ENCODE measurements around the gene TM9SF4. TPM values are rescaled to one million over a fixed set of nuclear protein-coding genes. Genes with fewer than 3 reads are reported as not detected.

TM9SF4 gene
- total RNA-seq, 1 experiment from 2014 or later: 54.4 TPM

DNA sequence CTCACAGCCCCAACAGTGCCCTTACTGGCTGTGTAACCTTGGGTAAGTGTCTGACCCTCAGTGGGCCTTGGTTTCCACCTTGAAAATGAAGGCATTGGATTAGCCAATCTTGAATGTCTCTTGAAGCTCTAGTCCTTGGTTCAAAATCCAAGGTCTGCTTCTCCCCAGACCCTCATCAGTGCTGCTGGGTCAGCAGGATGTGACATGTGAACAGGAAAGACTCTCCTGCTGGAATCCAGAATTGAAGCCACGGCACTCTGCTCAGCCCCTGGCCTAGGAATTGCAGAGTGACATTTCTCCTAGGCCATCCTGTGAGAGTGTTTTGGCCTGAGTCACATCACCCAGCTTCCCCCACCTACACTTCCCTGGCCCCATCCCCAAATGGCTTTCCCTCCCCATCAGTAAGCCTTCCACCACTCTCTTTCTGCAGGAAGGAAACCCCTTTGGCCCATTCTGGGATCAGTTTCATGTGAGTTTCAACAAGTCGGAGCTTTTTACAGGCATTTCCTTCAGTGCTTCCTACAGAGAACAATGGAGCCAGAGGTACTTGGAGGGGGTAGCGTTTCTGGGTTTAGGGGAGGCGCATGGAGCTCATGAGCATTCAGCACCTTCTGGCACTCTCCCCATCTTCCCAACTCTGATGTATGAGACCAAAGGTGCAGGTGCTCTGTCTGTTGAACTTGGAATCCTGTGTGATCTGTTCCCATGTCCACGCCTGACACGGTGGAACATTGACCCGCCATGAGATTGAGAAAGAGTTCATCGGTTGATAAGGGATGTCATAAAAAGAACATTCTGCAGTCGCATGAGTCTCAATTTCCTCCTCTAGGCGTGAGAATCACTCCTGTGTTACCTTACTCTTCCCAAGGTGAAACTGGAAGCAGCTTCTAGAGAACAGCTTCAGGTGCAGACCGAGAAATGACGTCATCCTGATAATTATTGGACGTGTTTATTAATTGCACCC is 106.9 kb downstream of the TM9SF4 start:
- no peak overlapping the region for H3K4me3 ChIP-seq (ENCODE audit: low read depth, low read length, poor library complexity, severe bottlenecking)
- no peaks in the 10 kb centered on the region for H3K4me1 ChIP-seq (ENCODE audit: insufficient read depth, low read length, poor library complexity, severe bottlenecking)
- ChIA-PET CTCF (interaction anchor here (0.6 kb wide), 1 partner anchor 659 kb away, joined by 4 read pairs; no protein-coding TSS in a partner anchor), POLR2A (ENCODE audit: low non-redundant PET) (no interaction called here)
- H3K27ac ChIP-seq (ENCODE audit: low read depth, low read length, poor library complexity, severe bottlenecking): no peak overlapping the region
- H3K9me3 ChIP-seq (ENCODE audit: low read depth, low read length, poor library complexity, severe bottlenecking): no peaks in the 10 kb centered on the region
- peaks cover 60% of the 10 kb centered on the region for H3K36me3 ChIP-seq (ENCODE audit: insufficient read depth, low read length, poor library complexity, severe bottlenecking)
- intact Hi-C loops (cut with micrococcal nuclease; ENCODE audit: unreplicated experiment): no loop called here
- no peak for TF ChIP-seq EZH2 (IDR thresholded peaks at IDR 0.05; ENCODE audit: borderline replicate concordance, low read depth, low read length, poor library complexity, severe bottlenecking)
- TF ChIP-seq, protein P1, sequence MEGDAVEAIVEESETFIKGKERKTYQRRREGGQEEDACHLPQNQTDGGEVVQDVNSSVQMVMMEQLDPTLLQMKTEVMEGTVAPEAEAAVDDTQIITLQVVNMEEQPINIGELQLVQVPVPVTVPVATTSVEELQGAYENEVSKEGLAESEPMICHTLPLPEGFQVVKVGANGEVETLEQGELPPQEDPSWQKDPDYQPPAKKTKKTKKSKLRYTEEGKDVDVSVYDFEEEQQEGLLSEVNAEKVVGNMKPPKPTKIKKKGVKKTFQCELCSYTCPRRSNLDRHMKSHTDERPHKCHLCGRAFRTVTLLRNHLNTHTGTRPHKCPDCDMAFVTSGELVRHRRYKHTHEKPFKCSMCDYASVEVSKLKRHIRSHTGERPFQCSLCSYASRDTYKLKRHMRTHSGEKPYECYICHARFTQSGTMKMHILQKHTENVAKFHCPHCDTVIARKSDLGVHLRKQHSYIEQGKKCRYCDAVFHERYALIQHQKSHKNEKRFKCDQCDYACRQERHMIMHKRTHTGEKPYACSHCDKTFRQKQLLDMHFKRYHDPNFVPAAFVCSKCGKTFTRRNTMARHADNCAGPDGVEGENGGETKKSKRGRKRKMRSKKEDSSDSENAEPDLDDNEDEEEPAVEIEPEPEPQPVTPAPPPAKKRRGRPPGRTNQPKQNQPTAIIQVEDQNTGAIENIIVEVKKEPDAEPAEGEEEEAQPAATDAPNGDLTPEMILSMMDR (conservative IDR thresholded peaks at IDR 0.05; ENCODE audit: low read depth, low read length): no peak
- no TSS peak for BruUV-seq (replicated peaks)
- H3K27me3 ChIP-seq (replicated peaks; ENCODE audit: insufficient read depth, low read depth, low read length, poor library complexity): no peaks in the 10 kb centered on the region
- DNase-seq (ENCODE audit: low spot score): no peak

Other genes starting within 250 kb of the TM9SF4 start
- 0.31 TPM in 1 of 2 replicates, not detected in the other for gene DUSP15, start 239.2 kb upstream of the TM9SF4 start, total RNA-seq (2021)
- gene TTLL9, start 239.1 kb upstream of the TM9SF4 start, total RNA-seq (2021): not detected in 2 replicates
- 18.7 and 24.3 TPM in 2 replicates for gene PDRG1, start 157.7 kb upstream of the TM9SF4 start, total RNA-seq (2021)
- 0.04 TPM in 1 of 2 replicates, not detected in the other for gene XKR7, start 141.6 kb upstream of the TM9SF4 start, total RNA-seq (2021)
- gene CCM2L, start 99.3 kb upstream of the TM9SF4 start, total RNA-seq (2021): 0.22 TPM in 1 of 2 replicates, not detected in the other
- gene HCK, start 57.5 kb upstream of the TM9SF4 start, total RNA-seq (2021): not detected in 2 replicates
- gene PLAGL2, start 98.0 kb downstream of the TM9SF4 start, total RNA-seq (2021): 36.8 and 40.4 TPM in 2 replicates
- 55.9 and 56.6 TPM in 2 replicates for gene POFUT1, start 98.2 kb downstream of the TM9SF4 start, total RNA-seq (2021)
- 24.3 and 25.4 TPM in 2 replicates for gene KIF3B, start 167.9 kb downstream of the TM9SF4 start, total RNA-seq (2021)
- gene ASXL1, start 248.6 kb downstream of the TM9SF4 start, total RNA-seq (2021): 96.9 and 101 TPM in 2 replicates

All from A673 (cell line).